Measurements from ENCODE around the gene OPN5.

GRCh38 chr6:47865206-47865605 lies 83.4 kb downstream of the OPN5 start:
- TF ChIP-seq ZNF384 (IDR thresholded peaks at IDR 0.05), result no peak
- TF ChIP-seq SUZ12 (IDR thresholded peaks at IDR 0.05), result no peak
- no peak for TF ChIP-seq FOXM1 (IDR thresholded peaks at IDR 0.05; ENCODE audit: borderline replicate concordance)
- TF ChIP-seq HDGF (IDR thresholded peaks at IDR 0.05; ENCODE audit: borderline replicate concordance), result no peak
- TF ChIP-seq L3MBTL2 (conservative IDR thresholded peaks at IDR 0.05), result no peak
- no peak for TF ChIP-seq NFRKB (IDR thresholded peaks at IDR 0.05)
- TF ChIP-seq CTBP1 (IDR thresholded peaks at IDR 0.05; ENCODE audit: borderline replicate concordance), result no peak
- no peak for TF ChIP-seq FOXA1 (IDR thresholded peaks at IDR 0.05)
- TF ChIP-seq SP1 (IDR thresholded peaks at IDR 0.05), result no peak

Measured in HEK293T (cell line).